ENCODE data around the gene ARHGAP26.

- TF ChIP-seq CTCF (IDR thresholded peaks at IDR 0.05) (no peak), EP300 (IDR thresholded peaks at IDR 0.05) (no peak), POLR2A (IDR thresholded peaks at IDR 0.05) (no peak), POLR2AphosphoS5 (IDR thresholded peaks at IDR 0.05) (no peak)
These were observed 107.9 kb downstream of the ARHGAP26 start for GRCh38 chr5:142878111-142878510.
